Measurements from ENCODE around the gene RAPGEF1.
"Not testable (repeated sequence)": the region's sequence is repeated elsewhere in the genome, so short reads cannot be mapped to it uniquely, and the experiment has no call there.

Gene RAPGEF1

DNA sequence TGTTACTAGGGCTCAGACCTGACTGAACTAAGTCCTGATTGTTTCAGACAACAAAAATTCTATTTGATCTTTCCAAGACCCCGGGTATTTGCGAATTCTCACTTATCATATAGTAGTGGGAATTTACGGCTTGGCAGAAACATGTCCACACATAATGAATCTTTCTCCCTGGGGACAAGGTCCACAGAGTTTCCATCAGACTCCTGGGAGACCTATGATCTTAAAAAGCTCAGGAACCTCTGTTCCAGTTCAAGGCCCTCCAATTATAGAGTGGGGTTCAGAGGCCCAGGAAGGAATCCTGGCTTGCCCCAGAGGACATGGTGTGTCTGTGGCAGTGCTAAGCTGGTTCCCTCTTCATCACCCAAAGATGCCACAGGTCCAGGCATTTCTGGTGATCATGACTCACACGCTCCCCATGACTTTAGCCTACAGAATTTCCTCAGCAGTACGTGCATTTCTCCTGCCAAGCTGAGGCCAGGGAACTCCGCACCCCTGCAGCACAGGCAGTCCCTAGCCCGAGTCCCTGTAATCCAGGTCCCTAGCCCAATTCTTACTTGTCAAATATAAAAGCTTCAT is 12.6 kb downstream of the RAPGEF1 start:
- DNase-seq = no peak

DNA sequence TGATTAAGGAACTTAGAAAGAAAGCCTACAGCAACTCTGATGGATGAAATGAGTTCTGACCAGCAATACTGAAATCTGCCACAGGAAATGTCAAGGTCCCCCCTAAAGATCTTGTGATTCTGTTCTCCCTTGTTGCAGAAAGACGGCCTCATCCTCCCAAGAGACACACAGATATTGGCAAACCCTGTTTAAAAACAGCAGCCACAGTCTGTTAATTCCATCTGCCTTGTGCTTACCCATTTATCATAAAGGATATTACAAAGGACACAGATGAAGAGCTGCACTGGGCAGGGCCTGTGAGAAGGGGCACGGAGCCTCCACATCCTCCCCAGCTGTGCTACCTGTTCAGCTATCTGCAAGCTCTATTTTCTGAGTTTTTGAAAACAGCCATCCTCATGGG is 15.2 kb downstream of the RAPGEF1 start:
- DNase-seq = no peak

DNA sequence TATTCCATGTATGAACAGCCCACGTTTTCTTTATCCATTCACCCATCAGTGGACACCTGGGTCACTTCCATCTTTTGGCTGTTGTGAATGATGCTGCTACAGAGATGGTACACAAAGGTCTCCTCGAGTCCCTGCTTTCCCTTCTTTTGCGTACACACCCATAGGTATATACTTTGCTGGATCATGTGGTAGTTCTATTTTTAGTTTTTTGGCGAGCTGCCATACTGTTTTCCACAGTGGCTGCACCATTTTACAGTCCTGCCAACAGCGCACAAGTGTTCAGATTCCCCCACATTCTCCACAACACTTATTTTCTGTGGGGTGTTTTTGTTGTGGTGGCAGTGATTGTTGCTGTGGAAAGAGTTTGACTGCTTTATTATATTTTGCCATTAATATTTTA is 16.2 kb downstream of the RAPGEF1 start:
- DNase-seq = no peak

DNA sequence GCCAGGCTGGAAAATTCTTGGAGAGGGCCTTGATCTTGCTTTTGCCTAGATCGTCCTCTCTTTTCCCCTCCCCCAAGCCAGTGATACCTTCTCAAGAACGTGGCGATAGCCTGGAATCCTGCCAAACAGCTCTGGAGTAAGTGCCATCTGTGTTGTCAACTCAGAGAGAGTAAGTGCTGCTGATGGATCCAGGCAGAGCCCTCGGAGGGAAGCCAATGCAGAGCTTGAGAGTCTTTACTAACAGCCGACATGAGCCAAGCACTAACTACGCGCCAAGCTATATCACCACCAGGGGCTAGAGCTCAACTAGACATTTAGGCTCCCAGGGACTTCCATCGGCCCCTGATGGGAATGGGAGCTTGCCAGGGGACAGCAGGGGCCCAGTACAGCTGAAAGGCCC is 17.6 kb downstream of the RAPGEF1 start:
- no peak for DNase-seq

DNA sequence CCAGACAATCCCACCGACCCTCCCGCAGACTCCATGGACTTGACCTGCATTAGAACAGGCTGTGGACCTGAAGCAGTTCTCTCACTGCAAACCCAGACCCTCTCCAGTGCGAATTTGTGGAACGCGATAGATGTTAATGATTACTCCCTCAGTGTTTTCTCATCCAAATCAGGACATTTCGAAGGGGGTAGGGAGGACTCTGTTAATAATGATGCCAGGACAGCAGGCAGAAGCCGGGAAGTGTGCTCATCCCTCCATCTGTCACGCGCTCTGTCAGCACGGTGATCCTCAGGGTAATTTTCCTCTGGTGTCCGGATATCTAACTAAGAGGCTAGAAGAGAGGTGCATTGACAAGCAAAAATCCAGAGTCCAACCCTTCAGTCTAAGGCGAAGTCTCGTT is 18.8 kb downstream of the RAPGEF1 start:
- no peak for DNase-seq

DNA sequence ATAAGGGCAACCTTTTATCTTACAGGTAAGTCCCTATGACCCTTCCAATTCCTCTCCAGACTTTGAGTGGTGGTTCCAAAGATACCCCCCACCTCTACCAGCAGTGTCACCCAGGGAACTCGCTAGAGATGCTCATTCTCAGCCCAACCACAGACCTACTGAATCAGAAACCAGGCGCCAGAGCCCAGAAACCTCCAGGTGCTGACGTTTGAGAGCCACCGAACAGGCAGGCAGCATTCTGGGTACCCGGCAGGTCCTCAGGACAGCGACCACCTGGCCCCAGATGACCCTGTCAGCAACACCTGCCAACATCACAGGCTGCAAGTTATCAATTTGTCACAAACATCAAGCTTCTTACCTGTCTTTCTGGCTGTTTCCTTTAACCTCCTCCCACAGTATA is 19.5 kb downstream of the RAPGEF1 start:
- no peak for DNase-seq

DNA sequence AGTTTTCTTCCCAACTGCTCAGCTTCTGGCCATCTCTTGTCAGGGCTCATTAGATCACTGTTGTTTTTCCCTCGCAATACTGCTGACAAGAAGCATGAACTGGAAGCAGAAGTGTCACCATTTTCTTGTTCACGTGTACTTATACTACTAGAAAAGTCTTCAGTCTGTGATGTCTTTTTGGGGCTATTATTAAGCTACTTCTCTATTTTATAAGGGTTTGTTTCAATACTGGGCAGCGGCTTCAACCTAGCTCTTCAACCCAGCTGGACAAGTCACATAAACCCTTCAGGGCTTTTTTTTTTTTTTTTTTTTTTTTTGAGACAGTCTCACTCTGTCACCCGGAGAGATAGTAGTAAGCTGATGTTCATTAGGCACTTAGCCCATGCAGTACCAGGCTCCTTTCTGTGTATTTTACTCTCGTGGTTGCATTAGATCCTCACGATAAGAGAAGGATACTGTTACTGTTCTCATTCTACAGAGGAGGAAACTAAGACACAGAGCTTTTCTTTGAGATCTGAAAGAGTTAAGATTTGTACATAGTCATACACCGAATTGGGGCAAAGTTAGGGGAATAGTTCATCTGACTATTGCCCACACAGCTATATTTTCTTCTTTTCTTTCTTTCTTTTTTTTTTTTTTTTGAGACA is 20.5 kb downstream of the RAPGEF1 start:
- no peak for DNase-seq

DNA sequence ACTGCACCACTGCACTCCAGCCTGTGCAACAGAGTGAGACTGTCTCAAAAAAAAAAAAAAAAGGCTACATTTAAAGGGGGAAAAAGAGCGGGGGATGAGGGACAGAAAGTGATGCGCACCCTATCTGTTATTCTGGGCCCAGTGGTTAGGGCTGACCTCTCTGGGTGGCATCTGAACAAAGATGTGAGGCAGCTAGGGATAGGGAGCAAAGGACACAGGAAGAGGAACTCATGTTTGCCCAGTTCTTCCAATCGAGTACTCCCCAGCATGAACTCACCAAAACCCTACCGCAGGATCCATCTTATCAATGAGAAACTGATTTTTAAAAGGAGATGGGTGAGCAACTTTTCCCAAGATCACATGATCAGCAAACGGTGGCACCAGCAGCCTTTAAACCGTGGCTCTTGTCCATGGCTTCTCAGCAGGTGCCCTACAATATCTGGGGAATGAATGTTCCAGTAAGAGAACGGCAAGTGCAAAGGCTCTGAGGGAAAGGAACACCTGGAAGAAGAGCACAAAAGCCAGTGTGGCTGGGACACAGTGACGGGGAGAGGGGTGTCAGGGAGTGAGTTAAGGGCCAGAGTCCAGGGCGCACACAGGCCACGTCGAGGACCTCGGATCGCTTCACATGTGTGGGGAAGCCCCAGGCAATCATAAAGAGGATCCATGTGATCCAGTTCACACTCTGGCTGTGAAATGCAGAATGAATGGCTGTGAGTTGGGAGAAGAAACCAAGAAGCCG is 22.0 kb downstream of the RAPGEF1 start:
- DNase-seq = no peak

DNA sequence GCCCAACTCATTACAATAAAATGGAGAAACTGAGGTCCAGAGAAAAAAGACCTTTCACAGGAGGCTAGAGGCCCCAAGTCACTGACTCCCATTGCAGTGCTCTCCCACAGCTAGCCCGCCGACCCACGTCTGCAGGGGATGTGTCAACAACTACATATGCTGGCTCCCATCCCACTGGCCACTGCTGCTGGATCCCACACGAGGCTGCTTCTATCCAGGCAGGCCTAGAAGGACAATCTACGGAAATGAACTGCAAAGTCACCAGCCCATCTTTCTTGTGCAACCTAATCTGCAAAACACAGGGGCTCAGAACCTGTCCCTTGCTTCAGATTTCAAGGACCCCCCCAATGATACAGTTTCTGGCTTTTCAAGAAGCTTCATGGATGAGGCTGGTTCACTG is 24.0 kb downstream of the RAPGEF1 start:
- DNase-seq = no peak

DNA sequence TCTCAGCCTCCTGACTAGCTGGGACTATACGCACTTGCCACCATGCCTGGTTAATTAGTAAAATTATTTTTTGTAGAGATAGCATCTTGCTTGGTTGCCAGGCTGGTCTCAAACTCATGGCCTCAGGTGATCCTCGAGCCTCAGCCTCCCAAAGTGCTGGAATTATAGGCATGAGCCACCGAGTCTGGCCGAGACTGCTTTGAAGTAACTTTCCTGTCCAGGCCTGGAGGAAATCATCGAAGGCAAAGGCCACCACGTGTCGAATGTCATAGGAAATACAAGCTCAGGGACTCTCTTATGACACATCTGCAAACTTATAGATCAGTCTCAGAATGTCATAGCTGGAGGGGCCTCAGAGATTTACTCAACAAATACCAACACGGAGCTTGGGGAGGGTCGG is 25.1 kb downstream of the RAPGEF1 start:
- DNase-seq = no peak

DNA sequence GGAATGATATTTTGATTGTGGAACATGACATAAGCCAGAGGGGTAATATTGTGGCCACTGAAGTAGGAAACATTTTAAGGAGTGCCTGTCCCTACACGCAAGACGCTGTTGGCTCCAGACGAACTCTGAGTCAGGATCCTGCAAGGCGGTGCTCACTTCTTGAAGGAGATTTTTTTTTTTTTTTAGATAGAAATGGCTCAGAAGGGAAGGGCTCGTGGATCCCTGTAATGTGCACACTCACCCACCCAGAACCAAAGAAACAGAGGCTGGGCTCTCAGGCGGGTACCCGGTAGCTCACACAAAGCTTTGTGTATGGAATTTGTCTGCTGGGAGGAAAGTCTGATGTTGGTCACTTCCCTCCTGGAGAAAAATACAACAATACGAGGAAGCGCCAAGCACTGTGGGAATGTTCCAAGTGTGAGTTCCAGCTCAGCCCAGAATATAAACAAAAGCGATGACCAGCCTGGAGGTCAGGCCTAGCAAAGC is 25.7 kb downstream of the RAPGEF1 start:
- DNase-seq = no peak

DNA sequence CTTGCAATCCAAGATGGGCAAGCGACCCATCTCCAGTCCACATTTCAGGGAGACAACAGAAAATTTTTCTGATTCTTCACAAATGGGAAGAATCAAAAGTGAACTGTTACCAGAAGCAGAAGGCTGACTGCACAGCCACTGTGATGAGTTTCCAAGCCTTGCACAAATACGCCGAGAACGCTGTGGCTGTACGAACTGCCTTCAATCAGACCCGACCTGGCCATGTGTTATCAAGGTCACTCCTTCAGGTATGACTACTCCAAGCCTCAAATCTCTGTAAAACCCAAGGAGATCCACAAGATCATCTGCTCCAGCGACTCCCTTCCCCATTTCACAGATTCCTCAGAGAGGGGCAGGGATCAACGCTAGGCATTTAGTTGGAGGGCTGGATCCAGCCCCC is 26.9 kb downstream of the RAPGEF1 start:
- DNase-seq = no peak

DNA sequence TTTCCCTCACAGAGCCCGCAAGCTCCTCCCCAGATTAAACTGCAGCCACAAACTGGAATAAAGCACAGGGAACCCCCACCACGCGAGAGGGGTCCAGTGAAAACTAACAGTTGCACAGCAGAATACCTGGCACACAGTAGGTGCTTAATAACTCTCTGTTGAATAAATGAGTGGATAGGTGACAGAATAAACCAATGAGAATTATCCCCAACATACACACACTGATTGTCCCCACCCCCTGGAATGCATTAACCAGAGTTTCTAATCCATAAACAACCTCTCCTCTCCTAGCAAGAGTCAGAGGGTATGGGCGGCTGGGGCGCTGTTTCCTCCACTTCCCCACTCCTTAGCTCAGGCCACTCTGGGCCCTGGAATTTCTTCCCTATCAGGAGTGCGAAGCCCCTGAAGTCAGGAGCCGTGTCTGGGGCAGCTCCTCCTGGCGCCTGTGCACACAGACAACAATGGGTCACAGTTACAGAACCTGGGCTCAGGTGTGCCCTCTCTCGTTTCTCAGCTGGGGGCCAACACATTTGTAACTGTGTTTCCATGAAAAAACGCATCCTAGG is 27.6 kb downstream of the RAPGEF1 start:
- DNase-seq = no peak

DNA sequence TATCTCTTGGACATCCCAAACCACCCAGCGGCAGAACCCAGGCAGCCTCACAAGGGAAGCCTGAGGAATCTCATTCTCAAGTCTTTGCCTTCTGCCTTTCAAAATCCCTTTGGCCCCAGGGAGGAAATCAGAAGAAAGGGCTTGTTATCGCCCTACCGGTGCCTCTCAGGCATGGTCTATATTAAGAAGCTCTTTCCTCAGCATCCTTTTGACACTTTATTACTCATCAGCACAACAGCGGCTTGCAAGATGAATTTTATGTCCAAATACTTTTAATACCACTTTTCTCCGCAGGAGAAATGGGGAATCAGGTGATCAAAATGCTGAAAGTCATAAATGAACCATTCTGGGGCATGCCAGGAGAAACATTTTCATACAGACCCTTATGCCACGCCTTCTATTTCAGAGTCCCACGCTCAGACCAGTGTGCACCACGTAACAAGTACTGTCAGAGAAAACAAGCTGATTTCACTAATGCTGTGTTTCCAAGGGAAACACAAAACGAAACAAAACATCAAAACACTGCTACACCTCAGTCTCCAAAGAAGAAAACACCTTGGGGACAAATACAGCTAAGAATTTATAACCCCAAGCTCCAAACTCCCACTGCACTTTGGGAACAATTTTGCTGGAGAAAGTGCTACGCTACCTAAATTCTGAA is 30.0 kb downstream of the RAPGEF1 start:
- DNase-seq = peak; percentile 41

DNA sequence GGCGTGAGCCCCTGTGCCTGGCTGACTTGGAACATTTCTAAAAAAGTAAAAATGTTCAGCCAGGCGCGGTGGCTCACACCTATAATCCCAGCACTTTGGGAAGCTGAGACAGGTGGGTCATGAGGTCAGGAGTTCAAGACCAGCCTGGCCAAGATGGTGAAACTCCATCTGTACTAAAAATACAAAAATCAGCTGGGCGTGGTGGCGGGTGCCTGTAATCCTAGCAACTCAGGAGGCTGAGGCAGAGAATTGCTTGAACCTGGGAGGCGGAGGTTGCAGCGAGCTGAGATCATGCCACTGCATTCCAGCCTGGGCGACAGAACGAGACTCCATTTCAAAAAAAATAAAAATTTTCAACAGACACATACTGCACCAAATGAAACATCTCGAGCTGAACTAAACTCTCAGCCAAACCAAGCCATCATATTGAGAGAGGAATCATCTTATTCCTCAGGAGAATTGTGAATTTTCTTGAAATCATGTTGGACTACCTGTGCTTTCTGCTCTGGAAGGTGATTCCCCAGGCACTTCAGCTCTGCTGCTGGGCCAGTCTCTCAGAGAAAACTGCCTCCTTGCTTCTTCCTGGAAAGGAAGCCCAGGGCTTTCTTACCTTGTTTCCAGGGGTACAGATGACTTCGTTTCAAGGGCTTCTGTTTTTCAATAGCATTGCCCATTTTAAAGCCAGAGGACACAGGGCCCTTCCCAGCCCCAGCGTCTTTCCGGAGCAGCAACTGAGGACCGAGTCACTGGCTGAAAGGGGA is 30.7 kb downstream of the RAPGEF1 start:
- DNase-seq = not testable (repeated sequence)

DNA sequence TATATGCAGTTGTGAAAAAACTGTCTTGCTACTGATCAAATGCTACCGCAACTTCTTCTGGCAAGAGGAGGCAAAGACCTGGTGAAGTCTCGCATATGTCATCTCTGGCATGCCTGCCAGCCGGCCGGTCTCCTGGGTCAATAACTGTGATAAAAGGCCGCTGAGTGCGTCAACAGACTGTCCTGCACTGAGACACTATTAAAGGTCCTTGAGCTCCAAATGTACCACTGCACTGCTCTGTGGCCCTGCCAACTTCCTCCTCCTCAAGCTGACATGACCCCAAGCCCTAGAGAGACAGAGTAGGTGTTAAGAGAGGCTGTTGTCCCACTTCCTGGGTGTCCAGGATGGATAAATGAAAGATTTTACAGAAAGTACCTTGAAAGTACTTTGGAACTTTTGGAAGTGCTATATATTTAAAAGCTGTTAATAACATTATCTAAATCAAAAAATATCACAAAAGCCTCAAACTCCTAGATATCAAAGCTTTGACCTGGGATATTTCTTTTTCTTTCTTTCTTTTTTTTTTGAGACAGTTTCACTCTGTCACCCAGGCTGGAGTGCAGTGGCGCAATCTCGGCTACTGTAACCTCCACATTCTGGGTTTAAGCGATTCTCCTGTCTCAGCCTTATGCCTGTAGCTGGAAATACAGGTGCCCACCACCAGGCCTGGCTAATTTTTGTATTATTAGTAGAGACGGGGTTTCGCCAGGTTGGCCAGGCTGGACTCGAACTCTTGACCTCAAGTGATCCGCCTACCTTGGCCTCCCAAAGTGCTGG is 31.5 kb downstream of the RAPGEF1 start:
- no peak for DNase-seq

DNA sequence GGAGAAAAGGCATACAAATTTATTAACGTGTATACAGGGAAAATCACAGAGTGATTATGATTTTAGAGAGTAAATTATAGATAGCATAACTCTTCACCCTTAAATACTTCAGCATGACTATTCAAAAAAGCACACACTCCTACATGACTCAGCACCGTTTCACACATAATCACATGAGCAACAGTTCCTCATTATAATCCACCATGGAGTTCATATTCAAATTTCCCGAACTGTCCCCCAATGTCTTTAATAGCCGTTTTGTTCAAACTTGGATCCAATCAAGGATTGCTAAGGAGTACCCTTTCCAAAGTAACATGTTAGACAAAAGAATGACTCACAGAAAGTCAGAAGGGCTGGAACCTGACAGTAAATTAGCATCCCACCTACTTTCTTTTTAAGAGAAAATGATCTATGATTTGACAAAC is 32.1 kb downstream of the RAPGEF1 start:
- no peak for DNase-seq

DNA sequence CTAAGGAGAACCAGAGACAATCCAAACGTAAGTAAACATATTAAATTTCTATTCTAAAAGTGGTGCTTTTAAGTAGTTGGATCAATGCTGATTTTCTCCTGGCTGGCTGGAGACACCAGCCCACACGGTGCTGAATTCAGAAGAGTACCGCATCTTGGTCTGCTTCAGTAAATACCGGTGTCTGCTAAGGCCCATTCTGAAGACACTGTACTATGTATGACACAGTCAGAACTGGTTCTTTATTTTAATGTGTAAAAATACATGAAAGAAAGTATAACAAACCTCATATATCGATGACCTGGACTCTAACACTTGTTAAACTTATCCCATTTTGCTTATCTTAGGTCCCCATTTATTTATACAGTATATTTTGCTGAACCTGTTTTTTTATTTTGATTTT is 32.8 kb downstream of the RAPGEF1 start:
- no peak for DNase-seq

DNA sequence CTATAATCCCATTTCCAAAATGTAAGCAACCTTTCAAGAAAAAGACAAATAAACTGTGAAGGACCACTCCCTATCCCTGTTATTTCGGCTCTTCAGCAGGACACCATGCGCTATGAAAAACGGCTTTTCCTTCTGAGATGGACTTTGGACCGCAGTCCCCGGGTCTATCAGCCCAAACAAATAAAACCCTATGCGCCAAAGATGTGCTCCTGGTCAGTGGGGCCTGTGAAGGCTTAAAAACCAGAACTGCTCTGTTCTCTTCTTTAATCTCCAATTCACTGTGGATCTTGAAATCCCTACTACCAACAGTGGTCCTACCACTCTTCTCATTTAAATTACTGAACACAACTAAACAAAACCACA is 33.3 kb downstream of the RAPGEF1 start:
- no peak for DNase-seq

DNA sequence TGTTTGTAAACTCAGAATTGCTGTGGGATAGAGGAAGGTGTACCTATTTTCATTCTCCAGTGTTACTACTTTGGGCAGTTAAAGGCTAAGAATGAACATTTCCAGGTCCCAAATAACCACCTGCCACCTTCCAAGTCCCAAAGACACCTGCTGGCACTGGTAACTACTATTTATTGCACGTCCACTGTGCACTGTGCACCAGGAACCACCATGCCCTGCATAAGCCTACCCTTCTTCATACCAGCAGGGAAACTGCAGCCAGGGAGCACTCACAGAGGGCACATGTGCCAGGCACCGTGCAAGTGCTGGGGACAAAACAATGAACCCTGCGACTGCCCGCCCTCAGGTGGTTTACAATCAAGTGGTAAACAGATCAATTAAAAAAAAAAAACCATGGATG is 34.9 kb downstream of the RAPGEF1 start:
- DNase-seq = no peak

DNA sequence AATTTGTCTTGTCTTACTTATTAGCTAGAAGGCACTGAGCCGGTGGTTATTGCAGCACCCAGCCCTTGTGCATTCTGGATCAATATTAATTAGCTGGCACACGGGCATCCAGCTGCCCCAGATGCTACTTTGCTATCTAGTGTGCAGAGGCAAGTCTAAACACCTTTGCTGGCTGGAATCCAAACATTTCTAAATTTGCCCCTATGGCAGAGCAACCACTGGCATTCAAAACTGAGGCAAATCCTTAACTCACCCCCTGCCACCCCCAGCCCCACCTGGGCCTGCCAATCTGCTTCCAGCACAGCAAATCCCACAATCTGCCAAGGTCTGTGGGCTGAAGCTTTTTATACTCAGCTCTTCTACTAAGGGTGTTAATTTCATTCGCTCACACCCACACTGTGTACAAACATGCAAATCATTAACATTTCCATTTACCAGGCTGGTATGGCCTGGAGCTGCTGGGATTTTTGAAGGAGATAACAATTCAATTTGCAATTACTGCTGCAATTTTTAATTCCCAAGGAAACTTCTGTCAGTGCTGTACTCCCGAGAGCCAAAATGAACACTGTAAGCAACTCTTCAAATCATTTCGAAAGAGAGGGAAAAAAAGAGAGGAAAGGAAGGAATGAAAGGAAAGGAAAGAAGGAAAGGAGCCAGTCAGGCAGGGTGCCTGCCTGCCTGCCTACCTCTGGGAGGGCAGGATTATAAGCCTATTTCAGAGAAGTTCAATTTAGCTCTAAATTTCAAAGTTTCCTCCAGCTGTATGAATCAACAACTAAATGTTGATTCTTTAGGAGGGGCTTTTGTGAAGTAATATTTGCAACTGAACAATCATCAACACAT is 35.5 kb downstream of the RAPGEF1 start:
- no peak for DNase-seq

All from effector CD4-positive, alpha-beta T cell (primary cell).